Glutamatergic neuron (in vitro differentiated cells): ENCODE measurements around the gene RPL13. TPM values are rescaled to one million over a fixed set of nuclear protein-coding genes. Genes with fewer than 3 reads are reported as not detected.

ENCODE experiments used
- DNase-seq: peaks from one replicate; pipeline ENCODE4 v3.0.0; 2022
- H3K27ac Mint-ChIP-seq: one replicate; pipeline ENCODE4 v1.8.0; 2020; ENCODE audit warnings: mild to moderate bottlenecking, mixed read lengths, inconsistent platforms; ENCODE audit not compliant: unreplicated experiment
- H3K27me3 Mint-ChIP-seq: one replicate; pipeline ENCODE4 v1.8.0; 2020; ENCODE audit warnings: mild to moderate bottlenecking, moderate library complexity, mixed read lengths, inconsistent platforms; ENCODE audit not compliant: unreplicated experiment
- H3K36me3 Mint-ChIP-seq: one replicate; pipeline ENCODE4 v1.8.0; 2020; ENCODE audit warnings: mild to moderate bottlenecking, mixed read lengths, inconsistent platforms; ENCODE audit not compliant: unreplicated experiment
- H3K4me1 Mint-ChIP-seq: one replicate; pipeline ENCODE4 v1.8.0; 2020; ENCODE audit warnings: mild to moderate bottlenecking, low read depth, mixed read lengths, inconsistent platforms; ENCODE audit not compliant: unreplicated experiment
- H3K4me3 Mint-ChIP-seq: one replicate; pipeline ENCODE4 v1.8.0; 2020; ENCODE audit warnings: mild to moderate bottlenecking, mixed read lengths, inconsistent platforms; ENCODE audit not compliant: unreplicated experiment
- H3K9me3 Mint-ChIP-seq: one replicate; pipeline ENCODE4 v1.8.0; 2020; ENCODE audit warnings: mild to moderate bottlenecking, moderate library complexity, mixed read lengths, inconsistent platforms; ENCODE audit not compliant: unreplicated experiment
- total RNA-seq: library from RNA; stranded (reverse); fragmentation: NEBNext Ultra II Directional; extraction: Animal tissue kit (Norgen Biotek cat#: 25700); gene quantifications from one replicate; pipeline ENCODE4 v1.2.1, GENCODE V29; 2021; ENCODE audit not compliant: unreplicated experiment
- TF ChIP-seq, protein P1 (sequence below): fragments of 200-600 bp; sonication (generic); IDR thresholded peaks from one replicate; pipeline ENCODE4 v1.5.0; 2021; ENCODE audit not compliant: partially characterized antibody, unreplicated experiment

RPL13 gene
- total RNA-seq, 1 donor from 2014 or later = 893 TPM

DNA sequence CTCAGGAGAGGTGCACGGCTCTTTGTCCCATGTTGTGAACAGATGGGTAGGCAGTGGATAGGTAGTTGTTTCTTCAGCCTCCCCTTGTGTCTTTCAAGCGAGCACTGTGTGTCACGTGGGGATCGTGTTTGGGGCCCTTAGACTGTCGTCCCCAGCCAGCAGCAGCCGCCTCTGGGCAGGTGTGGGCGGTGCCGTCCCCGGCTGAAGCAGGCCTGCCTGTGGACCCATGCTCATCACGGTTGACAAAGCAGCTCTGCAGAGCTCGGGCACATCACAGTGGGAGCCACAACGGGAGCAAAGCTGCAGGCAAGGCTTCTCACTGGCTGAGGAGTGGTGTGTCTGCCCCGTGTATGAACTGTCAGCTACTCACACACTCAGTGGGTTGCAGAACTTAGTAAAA is 4.7 kb upstream of the RPL13 start:
- H3K36me3 Mint-ChIP-seq = no peaks in the 10 kb centered on the region
- peaks cover 10% of the 10 kb centered on the region for H3K9me3 Mint-ChIP-seq
- H3K4me1 Mint-ChIP-seq = peaks cover 6% of the 10 kb centered on the region
- H3K27ac Mint-ChIP-seq = no peak overlapping the region
- no peak for DNase-seq
- H3K4me3 Mint-ChIP-seq = no peak overlapping the region
- no peaks in the 10 kb centered on the region for H3K27me3 Mint-ChIP-seq
- TF ChIP-seq, protein P1, sequence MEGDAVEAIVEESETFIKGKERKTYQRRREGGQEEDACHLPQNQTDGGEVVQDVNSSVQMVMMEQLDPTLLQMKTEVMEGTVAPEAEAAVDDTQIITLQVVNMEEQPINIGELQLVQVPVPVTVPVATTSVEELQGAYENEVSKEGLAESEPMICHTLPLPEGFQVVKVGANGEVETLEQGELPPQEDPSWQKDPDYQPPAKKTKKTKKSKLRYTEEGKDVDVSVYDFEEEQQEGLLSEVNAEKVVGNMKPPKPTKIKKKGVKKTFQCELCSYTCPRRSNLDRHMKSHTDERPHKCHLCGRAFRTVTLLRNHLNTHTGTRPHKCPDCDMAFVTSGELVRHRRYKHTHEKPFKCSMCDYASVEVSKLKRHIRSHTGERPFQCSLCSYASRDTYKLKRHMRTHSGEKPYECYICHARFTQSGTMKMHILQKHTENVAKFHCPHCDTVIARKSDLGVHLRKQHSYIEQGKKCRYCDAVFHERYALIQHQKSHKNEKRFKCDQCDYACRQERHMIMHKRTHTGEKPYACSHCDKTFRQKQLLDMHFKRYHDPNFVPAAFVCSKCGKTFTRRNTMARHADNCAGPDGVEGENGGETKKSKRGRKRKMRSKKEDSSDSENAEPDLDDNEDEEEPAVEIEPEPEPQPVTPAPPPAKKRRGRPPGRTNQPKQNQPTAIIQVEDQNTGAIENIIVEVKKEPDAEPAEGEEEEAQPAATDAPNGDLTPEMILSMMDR = no peak

DNA sequence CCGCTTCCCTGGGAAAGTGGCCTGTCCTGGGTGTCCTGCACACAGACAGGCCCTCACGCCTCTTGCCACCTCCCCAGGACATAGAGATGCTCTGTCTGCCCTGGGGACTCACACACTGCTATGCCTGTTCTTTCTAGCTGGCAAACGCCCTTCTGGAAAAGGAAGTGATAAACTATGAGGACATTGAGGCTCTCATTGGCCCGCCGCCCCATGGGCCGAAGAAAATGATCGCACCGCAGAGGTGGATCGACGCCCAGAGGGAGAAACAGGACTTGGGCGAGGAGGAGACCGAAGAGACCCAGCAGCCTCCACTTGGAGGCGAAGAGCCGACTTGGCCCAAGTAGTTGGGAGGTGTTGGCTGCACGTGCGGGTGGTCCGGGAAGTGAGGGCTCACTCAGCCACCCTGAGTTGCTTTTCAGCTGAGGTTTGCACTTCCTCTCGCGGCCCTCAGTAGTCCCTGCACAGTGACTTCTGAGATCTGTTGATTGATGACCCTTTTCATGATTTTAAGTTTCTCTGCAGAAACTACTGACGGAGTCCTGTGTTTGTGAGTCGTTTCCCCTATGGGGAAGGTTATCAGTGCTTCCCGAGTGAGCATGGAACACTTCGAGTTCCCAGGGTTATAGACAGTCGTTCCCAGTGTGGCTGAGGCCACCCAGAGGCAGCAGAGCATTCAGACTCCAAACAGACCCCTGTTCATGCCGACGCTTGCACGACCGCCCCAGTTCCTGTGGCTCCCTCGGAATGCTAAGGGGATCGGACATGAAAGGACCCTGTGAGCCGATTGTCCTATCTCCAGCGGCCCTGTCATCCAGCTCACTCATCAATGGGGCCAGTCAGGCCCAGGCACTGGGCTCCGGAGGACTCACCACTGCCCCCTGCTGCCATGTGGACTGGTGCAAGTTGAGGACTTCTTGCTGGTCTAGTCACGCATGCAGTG is 3.5 kb upstream of the RPL13 start:
- H3K27me3 Mint-ChIP-seq = peaks cover 2% of the 10 kb centered on the region
- no peak overlapping the region for H3K4me3 Mint-ChIP-seq
- H3K36me3 Mint-ChIP-seq = no peaks in the 10 kb centered on the region
- H3K9me3 Mint-ChIP-seq = peaks cover 11% of the 10 kb centered on the region
- TF ChIP-seq, protein P1 = peak; percentile 74
- H3K27ac Mint-ChIP-seq = no peak overlapping the region
- peaks cover 12% of the 10 kb centered on the region for H3K4me1 Mint-ChIP-seq
- DNase-seq = peak; percentile 95

DNA sequence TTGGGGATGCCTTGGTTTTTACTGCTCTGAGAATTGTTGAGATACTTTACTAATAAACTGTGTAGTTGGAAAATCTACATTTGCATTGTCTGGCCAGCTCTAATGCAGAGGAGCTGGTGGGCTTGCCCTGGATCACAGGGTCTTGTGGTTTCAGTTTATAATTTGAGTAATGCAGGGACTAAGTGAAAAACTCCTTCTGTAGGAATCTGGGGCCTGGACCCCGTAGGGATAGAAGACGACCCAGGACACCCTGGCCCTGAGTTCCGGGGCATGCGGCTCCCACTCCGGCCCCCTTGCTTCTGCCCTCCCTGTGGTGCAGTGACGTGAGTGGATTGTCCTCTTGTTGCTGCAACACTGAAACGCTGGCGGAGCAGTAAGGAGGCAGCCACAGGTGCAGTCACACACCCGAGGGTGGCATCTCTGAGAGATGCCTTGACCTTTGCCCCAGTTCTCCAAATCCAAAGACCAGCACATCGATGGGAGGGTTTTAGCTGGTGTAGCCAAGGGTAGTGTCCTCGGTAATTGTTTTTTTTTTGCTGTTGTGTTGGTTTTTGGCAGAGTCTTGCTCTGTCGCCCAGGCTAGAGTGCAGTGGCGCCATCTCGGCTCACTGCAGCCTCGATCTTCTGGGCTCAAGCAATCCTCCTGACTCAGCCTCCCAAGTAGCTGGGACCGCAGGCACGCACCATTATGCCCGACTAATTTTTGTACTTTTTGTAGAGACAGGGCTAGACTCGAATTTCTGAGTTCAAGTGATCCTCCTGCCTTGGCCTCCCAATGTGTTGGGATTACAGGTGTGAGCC is 2.6 kb upstream of the RPL13 start:
- Mint-ChIP-seq H3K4me1 (peaks cover 14% of the 10 kb centered on the region), H3K4me3 (no peak overlapping the region), H3K9me3 (peaks cover 11% of the 10 kb centered on the region), H3K36me3 (no peaks in the 10 kb centered on the region), H3K27ac (no peak overlapping the region), H3K27me3 (peaks cover 5% of the 10 kb centered on the region)
- no peak for DNase-seq
- TF ChIP-seq, protein P1 = peak; percentile 25

DNA sequence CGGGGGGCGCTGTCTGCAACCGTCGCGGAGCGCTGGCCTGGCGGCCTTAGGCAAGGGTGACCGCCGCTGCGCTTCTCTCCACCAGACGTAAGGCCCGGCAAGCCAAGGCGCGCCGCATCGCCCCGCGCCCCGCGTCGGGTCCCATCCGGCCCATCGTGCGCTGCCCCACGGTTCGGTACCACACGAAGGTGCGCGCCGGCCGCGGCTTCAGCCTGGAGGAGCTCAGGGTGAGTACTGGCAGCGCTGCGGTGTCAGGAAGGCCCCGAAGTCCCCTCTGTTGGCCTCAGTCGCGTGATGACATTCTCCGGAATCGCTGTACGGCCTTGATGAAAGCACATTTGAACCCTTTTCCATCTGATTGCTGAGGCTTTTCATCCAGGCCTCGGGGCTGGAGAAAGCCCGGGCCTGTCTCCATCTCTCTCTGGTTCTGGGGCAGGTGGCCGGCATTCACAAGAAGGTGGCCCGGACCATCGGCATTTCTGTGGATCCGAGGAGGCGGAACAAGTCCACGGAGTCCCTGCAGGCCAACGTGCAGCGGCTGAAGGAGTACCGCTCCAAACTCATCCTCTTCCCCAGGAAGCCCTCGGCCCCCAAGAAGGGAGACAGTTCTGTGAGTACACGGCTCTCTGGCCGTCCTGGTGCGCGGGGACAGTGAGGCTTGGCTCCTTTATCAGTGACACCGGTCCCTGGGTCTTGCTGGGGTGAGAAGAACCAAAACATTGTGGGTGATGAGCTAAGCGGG is 831 bp downstream of the RPL13 start:
- H3K27me3 Mint-ChIP-seq = peaks cover 8% of the 10 kb centered on the region
- TF ChIP-seq, protein P1 = no peak
- peak overlapping the region; percentile 89 for H3K4me3 Mint-ChIP-seq
- H3K27ac Mint-ChIP-seq = peak overlapping the region; percentile 7
- H3K9me3 Mint-ChIP-seq = peaks cover 15% of the 10 kb centered on the region
- peaks cover 26% of the 10 kb centered on the region for H3K4me1 Mint-ChIP-seq
- peak; percentile 53 for DNase-seq
- no peaks in the 10 kb centered on the region for H3K36me3 Mint-ChIP-seq
